GM12872 (cell line): ENCODE data around the gene AIFM3.

ENCODE experiments used
- TF ChIP-seq, protein P1 (sequence below): IDR thresholded peaks from 3 replicates; pipeline ENCODE4 v1.5.1; 2011; ENCODE audit warnings: low read depth, mild to moderate bottlenecking, low read length, moderate library complexity; ENCODE audit not compliant: insufficient read depth

The AIFM3 gene

DNA sequence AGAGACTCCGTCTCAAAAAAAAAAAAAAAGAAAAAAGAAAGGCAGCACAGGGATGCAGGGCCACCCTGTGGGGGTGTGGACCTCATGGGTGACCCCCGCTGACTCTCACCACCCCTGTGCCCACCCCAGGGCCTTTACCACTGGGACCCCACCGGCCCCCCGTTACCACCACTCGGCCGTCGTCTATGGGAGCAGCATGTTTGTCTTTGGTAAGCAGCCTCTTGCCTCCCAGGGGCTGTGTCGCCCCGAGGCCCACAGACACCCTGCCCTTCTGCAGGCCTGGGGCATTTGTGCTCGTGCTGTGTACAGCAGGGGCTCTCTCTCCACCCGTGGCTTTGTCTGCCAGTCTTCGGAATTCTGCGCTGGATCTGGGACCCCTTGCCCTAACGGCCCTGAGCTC lies 20.3 kb downstream of the AIFM3 start:
- TF ChIP-seq, protein P1, sequence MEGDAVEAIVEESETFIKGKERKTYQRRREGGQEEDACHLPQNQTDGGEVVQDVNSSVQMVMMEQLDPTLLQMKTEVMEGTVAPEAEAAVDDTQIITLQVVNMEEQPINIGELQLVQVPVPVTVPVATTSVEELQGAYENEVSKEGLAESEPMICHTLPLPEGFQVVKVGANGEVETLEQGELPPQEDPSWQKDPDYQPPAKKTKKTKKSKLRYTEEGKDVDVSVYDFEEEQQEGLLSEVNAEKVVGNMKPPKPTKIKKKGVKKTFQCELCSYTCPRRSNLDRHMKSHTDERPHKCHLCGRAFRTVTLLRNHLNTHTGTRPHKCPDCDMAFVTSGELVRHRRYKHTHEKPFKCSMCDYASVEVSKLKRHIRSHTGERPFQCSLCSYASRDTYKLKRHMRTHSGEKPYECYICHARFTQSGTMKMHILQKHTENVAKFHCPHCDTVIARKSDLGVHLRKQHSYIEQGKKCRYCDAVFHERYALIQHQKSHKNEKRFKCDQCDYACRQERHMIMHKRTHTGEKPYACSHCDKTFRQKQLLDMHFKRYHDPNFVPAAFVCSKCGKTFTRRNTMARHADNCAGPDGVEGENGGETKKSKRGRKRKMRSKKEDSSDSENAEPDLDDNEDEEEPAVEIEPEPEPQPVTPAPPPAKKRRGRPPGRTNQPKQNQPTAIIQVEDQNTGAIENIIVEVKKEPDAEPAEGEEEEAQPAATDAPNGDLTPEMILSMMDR, result no peak

DNA sequence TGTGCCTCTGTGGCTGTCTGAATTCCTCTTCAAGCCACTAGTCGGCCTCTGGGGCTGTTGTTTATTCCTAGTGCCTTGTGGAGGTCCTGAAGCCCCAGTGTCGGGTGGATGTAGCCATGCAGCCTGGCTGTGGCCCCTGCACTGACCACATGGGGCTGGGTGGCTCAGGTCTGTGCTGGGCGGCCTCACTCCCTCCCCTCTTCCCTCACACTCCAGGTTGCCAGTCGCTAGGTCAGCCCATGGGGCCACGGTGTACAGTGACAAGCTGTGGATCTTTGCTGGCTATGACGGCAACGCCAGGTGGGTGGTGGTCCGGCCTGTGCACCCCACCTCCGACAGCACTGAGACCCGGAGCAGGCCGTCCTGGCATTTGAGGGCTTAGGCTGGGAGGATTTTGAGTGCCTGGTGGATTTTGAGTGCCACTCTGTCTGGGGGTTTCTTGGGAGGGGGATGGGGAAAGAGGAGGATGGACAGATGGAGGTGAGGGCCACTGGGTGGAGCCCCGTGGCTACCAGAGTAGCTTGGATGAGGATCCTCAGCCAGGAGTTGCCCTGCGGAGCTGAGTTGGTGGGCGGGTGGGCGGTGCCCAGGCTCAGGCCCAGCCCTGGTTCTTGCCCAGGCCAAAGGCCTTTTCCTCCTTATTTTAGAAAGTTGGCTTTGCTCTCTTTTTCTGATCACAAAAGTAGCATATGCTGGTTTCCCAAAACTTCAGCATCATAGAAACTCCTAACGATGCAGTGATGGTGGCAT lies 21.7 kb downstream of the AIFM3 start:
- TF ChIP-seq, protein P1, result no peak

DNA sequence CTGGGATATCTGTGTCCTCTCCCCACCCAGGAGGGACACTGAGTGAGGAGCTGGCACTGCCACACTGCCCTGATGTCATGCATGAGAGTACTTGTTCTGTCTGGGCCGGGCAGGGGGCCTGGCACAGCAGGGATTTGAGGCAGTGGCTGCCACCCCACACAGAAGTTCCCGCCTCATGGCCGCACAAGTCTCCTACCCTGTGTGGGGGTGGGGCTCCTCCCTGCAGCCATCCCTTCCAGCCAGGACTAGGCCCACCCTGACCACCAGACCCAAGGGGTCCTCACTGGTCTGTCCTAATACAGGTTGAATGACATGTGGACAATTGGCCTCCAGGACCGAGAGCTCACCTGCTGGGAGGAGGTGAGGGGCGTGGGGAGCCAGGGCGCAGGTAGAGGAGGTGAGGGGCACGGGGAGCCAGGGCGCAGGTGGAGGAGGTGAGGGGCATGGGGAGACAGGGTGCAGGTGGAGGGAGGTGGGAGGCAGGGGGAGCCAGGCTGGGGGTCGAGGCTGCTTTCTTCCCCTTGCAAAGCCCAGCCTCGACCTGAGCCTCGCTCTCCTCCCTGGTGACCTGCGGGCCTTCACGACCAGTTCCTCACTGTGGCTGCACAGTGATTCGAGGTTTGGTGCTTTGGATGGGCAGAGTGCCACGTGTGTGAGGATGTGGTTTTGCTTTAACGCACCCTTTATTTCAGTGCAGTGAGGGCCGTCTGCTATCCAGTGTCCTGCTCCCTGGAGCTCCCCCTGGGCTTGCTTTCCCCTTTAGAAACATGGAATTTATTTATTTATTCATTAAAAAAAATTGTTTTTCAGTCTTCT lies 22.5 kb downstream of the AIFM3 start:
- TF ChIP-seq, protein P1, result no peak

DNA sequence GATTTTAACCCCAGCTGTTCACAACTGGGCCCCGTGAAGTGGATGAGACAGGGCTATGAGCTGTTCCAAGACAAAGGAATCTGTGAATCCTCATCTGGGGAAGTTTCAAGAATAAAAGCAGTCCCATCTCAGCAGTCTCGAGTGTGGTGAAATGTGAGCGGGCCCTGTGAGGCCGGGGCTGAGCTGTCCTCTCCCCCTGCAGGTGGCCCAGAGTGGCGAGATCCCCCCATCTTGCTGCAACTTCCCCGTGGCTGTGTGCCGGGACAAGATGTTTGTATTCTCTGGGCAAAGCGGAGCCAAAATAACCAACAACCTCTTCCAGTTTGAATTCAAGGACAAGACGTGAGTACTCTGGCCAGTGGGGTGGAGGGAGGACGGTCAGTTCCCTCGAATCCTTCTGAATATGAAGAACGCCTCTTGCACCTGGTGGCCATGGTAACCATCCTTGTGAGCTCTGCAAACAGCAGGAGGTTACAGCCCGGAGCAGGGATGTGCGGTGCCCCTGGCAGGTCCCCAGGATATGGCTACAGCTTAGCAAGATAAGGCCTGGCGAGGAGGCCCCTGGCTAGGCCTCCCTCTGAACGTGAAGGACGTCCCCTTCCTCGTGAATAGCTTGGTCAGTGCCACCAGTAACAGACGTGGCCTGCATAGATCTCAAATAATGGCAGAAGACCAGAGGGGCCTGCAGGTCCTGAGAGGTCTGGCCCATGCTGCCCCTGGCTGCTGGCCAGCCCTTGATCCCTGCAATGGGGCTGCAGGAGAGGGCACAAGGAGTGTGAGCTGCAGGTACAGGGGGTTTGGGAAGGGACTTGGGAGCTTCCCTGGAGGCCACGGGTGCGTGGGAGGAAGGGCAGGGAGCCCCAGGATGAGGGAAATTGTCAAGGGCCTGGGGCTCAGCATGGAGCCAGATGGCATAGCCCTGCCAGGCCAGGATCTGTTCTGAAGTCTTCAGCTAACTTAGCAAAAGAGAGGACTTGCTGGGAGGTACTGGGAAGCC lies 23.4 kb downstream of the AIFM3 start:
- TF ChIP-seq, protein P1, result no peak

DNA sequence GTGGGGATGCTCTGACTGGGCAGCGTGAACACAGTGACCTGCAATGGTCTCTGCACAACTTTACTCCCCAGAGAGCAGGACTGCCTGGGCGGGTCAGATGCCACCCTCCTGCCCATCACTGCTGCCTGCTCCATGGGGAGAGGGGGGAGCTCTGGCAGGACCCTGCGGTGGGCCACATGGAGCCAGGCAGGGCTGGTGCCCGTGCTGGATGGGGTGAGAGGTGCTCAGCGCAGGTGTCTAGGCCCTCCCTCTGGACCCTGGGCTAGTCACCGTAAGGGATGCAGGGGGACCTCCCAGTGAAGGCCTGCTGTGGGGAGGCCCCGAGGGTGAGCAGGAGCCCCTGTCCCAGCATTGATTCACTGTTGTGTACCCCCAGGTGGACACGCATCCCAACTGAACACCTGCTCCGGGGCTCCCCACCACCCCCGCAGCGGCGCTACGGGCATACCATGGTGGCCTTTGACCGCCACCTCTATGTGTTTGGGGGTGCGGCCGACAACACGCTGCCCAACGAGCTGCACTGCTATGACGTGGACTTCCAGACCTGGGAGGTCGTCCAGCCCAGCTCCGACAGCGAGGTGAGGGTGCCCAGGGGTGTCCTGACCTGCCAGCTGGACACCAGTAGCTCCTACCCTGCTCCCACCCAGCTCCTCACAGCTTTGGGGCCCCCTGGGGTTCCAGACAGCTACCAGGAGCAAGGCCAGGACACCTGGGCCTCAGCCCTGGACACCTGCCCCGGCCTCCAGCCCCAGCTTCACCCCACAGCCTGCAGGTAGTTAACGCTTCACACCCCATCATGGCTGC lies 24.4 kb downstream of the AIFM3 start:
- TF ChIP-seq, protein P1, result no peak

DNA sequence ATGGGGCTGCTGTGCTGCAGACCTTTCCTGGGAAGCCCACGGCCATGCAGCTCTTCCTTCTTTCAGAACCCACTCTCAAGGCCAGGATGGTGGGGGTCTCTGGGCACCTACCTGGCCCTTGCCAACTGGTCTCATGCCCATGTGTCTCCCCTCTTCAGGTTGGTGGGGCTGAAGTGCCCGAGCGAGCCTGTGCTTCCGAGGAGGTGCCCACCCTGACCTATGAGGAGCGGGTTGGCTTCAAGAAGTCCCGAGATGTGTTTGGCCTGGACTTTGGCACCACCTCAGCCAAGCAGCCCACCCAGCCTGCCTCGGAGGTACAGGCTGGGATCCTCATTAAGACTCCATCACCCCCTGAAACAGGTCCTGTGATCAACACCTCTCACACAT lies 25.0 kb downstream of the AIFM3 start:
- TF ChIP-seq, protein P1, result no peak
